Amniotic epithelial cell (primary cell): ENCODE measurements around the gene ZNF148.
"Not testable (repeated sequence)": the region's sequence is repeated elsewhere in the genome, so short reads cannot be mapped to it uniquely, and the experiment has no call there.

Experiments
- DNase-seq: peaks from one replicate; pipeline ENCODE4 v3.0.0-alpha.2; 2010; ENCODE audit warnings: low read depth

Gene ZNF148

GRCh38 chr3:125374996-125375941 lies at the start of gene ZNF148:
TSS of gene ZNF148 (minus strand) at chr3:125375325. CDS start at chr3:125313640, 61,685 bp downstream.
- DNase-seq, result peak; percentile 80

GRCh38 chr3:125418306-125418705 lies 43.2 kb upstream of the ZNF148 start:
- DNase-seq, result no peak

- no peak for DNase-seq
Measured at GRCh38 chr3:125416235-125416634, 41.1 kb upstream of the ZNF148 start.

DNA sequence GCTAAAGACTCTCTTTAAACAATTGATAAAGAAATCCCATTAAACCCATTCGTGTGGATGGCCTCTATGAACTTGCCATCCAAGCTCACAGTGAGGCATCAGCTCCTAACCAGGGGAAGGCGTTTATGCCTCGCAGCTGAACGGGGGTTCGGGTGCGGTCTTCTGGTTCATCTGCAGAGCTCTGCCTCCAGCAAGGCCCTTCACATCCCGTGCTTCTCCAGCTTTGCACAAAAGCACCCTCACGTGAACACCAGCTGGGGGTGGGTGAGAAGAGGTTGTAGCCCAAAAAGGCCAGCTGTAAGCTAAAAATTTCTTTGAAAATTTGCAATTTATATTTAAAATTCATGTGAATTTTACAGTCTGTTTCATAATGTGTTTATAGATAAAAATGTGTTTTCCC lies 39.5 kb upstream of the ZNF148 start:
- DNase-seq, result no peak

DNA sequence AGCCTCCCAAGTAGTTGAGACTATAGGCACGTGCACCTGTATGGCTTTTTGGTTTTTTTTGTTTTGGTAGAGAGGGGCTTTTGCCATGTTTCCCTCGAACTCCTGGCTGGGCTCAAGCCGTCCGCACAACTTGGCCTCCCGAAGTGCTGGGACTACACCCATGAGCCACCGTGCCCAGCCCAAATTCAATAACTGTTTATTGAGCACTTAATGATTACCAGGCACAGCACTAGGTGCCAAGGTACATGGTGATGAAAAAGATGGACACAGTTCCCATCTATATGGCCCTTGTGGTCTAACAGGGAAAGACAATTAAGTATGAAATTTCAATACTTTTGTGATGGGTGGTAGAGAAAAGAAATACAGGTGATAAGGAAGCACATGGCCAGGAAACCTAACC lies 35.8 kb upstream of the ZNF148 start:
- DNase-seq, result no peak

GRCh38 chr3:125406070-125406469 lies 30.9 kb upstream of the ZNF148 start:
- DNase-seq, result no peak

GRCh38 chr3:125405515-125405914 lies 30.4 kb upstream of the ZNF148 start:
- not testable (repeated sequence) for DNase-seq

DNA sequence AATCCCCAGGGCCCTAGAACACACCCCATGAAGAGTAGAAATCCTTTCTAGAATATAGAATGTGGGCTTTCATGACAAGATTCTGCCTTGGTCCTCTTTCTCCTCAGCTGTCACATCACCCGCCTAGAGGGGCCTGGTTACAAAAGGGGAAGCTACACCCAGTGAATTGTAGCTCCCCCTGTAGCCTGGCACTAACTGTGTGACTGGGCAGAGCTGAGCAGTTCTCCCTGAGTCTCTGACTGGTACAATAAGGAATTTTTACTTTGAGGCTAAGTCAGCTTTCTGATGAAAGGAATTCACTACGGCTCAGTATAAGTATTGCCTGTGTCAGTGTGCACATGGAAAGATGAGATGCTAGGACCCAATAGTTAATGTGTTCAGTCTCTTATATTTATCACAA lies 28.7 kb upstream of the ZNF148 start:
- peak; percentile 30 for DNase-seq

GRCh38 chr3:125402639-125403038 lies 27.5 kb upstream of the ZNF148 start:
- DNase-seq, result no peak

- DNase-seq, result peak; percentile 2
Measured at GRCh38 chr3:125401402-125401801, 26.3 kb upstream of the ZNF148 start.

DNA sequence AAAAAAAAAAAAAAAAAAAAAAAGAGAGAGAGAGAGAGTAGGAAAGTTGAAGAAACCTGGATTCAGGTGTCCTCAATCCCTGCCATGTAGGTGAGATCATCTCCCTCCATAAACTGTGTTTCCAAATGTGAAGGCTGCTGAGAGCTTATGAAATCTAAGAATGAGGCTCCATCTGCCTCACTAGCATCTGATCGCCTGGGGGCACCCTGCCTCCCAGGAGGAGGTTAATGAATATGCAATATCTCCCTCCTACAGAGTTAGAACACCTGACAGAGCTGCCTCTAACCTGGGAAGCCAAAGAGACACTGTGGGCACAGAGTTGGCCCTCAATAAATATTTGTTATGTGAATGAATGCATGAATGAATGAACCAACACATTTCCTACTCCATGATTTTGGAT lies 23.8 kb upstream of the ZNF148 start:
- DNase-seq, result no peak

- no peak for DNase-seq
Measured at GRCh38 chr3:125395091-125395490, 20.0 kb upstream of the ZNF148 start.

DNA sequence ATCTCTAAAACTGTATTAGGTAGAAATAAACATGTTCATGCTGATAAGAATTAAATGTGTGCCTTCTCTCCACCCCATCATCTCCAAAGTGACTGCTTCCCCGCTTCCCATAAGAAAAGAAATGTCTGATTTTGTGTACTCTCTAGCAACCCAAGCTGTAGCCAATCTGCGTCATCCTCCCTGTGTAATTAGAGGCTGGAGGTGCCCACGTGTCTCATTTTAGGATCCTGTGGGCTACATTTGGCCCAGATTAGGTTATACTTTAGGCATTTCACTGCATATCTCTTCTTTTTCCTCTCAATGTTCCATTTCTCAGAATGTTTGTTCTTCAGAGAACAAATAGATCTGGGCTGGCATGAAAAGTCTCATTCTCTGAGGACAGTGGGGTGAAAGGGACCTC lies 19.3 kb upstream of the ZNF148 start:
- no peak for DNase-seq

DNA sequence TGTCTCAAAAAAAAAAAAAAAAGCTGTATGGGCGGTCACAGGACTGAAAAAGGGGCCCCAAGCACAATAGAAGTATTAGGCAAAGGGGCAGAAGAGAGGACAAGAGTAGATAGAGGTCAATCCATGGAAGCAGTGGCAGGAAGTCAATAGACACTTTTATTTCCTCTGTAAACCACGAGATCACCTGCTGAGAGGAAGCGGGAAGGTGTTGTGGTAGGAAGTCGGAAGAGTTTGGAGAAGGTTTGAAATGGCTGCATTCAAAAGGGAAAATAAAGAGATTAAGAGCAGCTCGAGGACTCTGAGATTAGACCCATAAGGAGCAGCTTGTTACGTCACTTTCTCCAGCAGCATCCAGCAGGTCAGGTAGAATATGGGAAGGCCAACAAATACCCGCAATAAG lies 14.2 kb upstream of the ZNF148 start:
- no peak for DNase-seq

- DNase-seq, result not testable (repeated sequence)
Measured at GRCh38 chr3:125388369-125388768, 13.2 kb upstream of the ZNF148 start.

- DNase-seq, result peak; percentile 90
Measured at GRCh38 chr3:125386811-125387210, 11.7 kb upstream of the ZNF148 start.

DNA sequence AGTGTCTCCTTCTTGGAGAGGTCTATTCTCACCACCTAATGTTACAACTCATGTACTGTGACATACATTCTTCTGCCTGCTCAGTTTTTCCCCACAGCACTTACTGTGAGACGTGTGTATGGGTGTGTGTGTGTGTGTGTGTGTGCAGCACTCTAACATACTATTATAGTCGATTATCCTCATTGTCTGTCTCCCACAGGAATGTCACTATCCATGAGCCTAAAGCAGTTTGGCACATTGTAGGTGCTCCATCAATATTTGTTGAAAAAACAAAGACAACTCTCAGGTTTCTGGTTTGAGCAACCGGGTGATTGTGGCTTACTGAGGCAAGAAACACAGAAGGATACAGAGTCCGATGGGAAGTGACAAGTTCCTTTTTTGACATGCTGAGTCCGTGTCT lies 8.6 kb upstream of the ZNF148 start:
- DNase-seq, result no peak

- peak; percentile 48 for DNase-seq
Measured at GRCh38 chr3:125382298-125382697, 7.2 kb upstream of the ZNF148 start.

- peak; percentile 58 for DNase-seq
Measured at GRCh38 chr3:125381743-125382142, 6.6 kb upstream of the ZNF148 start.

DNA sequence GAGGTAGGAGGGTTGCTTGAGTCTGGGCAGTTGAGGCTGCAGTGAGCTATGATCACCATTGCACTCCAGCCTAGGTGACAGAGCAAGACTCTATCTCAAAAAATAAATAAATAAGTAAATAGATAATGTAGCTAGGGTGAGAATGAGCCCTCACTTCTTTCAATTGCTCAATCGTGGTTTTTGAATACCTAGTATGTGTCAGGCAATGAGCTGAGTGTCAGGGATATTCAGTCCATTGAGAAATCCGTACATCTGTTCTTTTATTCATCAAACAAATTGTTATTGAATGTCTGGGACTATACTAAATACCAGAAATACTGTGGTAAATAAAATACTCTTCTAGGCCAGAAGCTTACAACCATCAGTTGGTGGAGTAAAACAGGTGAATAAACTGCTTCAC lies 6.2 kb upstream of the ZNF148 start:
- peak; percentile 47 for DNase-seq

DNA sequence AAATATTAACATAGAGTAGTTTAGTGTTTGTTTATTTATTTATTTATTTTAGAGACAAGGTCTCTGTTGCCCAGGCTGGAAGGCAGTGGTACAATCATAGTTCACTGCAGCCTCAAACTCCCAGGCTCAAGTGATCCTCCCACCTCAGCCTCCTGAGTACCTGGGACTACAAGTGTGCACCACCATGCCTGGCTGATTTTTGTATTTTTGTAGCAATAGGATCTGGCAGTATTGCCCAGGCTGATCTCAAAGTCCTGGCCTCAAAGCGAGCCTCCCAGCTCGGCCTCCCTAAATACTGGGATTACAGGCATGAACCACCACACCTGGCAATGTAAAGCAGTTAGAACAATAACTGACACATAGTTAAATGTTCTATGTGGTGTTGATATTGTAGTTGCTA lies 4.4 kb upstream of the ZNF148 start:
- no peak for DNase-seq

DNA sequence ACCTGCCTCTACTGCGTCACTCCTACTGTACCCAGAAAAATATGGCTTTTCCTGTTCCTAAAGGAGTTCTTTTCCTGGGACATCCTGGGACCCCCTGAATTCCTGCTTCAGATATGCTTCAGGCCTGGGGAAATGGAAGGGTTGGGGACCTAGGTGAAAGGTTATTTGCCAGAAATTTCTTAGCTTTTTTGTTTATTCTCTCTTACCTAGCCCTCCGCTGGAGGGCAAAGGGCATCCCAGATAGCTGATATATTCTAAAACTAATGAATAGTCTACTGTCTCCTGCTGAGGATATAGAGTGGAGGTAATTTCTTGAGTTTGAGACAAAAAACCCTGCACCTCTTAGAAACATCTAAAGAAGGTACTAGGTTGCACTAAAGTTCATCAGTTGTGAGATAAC lies 3.6 kb upstream of the ZNF148 start:
- no peak for DNase-seq

- peak; percentile 51 for DNase-seq
Measured at GRCh38 chr3:125375950-125376679, 990 bp upstream of the ZNF148 start.
